IMR-90 (cell line): ENCODE results near the gene RBFOX2. TPM values are rescaled to one million over a fixed set of nuclear protein-coding genes. Genes with fewer than 3 reads are reported as not detected.

Experiments
- ATAC-seq: fragments of 200-7000 bp; cut with Tn5 transposase; 2 replicates; pipeline ENCODE4 v1.9.1; 2020; ENCODE audit warnings: low read depth, mild to moderate bottlenecking, moderate library complexity
- BruUV-seq: library from RNA; stranded (reverse); fragments of 400-500 nt; replicated peaks from 2 replicates; lab custom pipeline; 2021; lab: Mats Ljungman, UMichigan
- CTCF ChIA-PET: fragments of 300-600 bp; formaldehyde crosslinking; extraction: SDS; loops from one replicate; lab custom pipeline; 2021; ENCODE audit warnings: antibody characterized with exemption; lab: Yijun Ruan, JAX
- POLR2A ChIA-PET: fragments of 300-600 bp; sonication (Branson Sonifier 250); formaldehyde crosslinking; loops from one replicate; lab custom pipeline; 2022; ENCODE audit warnings: antibody characterized with exemption; ENCODE audit not compliant: unreplicated experiment; lab: Charles Lee
- DNase-seq: peaks from one replicate; pipeline ENCODE4 v3.0.0; 2013
- H2AFZ ChIP-seq: replicated peaks from 2 replicates; pipeline ENCODE3; 2013; ENCODE audit warnings: low read length, mild to moderate bottlenecking; ENCODE audit not compliant: poor library complexity
- H2AK5ac ChIP-seq: 2 replicates; pipeline ENCODE4 v1.6.1; 2013; ENCODE audit warnings: low read depth, low read length, inconsistent platforms
- H2AK9ac ChIP-seq: replicated peaks from 2 replicates; pipeline ENCODE3; 2013; ENCODE audit warnings: mild to moderate bottlenecking, low read depth, low read length, moderate library complexity; ENCODE audit not compliant: poor library complexity
- H2BK120ac ChIP-seq: 2 replicates; pipeline ENCODE4 v1.6.1; 2013; ENCODE audit warnings: low read depth, low read length, inconsistent platforms
- H2BK15ac ChIP-seq: 3 replicates; pipeline ENCODE4 v1.6.1; 2013; ENCODE audit warnings: low read depth, low read length, inconsistent platforms
- H2BK20ac ChIP-seq: 2 replicates; pipeline ENCODE4 v1.6.1; 2013; ENCODE audit warnings: low read depth, mild to moderate bottlenecking, inconsistent platforms, low read length, moderate library complexity
- H2BK5ac ChIP-seq: 2 replicates; pipeline ENCODE4 v1.6.1; 2013; ENCODE audit warnings: mild to moderate bottlenecking, low read depth, low read length, inconsistent platforms; ENCODE audit not compliant: poor library complexity, severe bottlenecking
- H3K14ac ChIP-seq: replicated peaks from 2 replicates; pipeline ENCODE4 v1.6.1; 2013; ENCODE audit warnings: low read depth, low read length, inconsistent platforms
- H3K18ac ChIP-seq: 2 replicates; pipeline ENCODE4 v1.6.1; 2013; ENCODE audit warnings: low read depth, low read length, control low read depth
- H3K23ac ChIP-seq: 2 replicates; pipeline ENCODE4 v1.6.1; 2013; ENCODE audit warnings: low read depth, low read length, inconsistent platforms
- H3K27ac ChIP-seq: 2 replicates; pipeline ENCODE4 v1.5.1; 2013; ENCODE audit warnings: mild to moderate bottlenecking, control low read depth, low read length; ENCODE audit not compliant: insufficient read depth
- H3K27me3 ChIP-seq: 2 replicates; pipeline ENCODE4 v1.6.1; 2013; ENCODE audit warnings: low read length; ENCODE audit not compliant: control insufficient read depth, insufficient read depth
- H3K36me3 ChIP-seq: 2 replicates; pipeline ENCODE4 v1.6.1; 2013; ENCODE audit warnings: low read length, mixed read lengths; ENCODE audit not compliant: control insufficient read depth, insufficient read depth
- H3K4ac ChIP-seq: 2 replicates; pipeline ENCODE4 v1.6.1; 2013; ENCODE audit warnings: low read depth, low read length, inconsistent platforms
- H3K4me1 ChIP-seq: 2 replicates; pipeline ENCODE4 v1.6.1; 2013; ENCODE audit warnings: low read length, mixed read lengths; ENCODE audit not compliant: control insufficient read depth, insufficient read depth
- H3K4me2 ChIP-seq: 2 replicates; pipeline ENCODE4 v1.6.1; 2013; ENCODE audit warnings: low read depth, mild to moderate bottlenecking, control low read depth, low read length, moderate library complexity
- H3K4me3 ChIP-seq: 2 replicates; pipeline ENCODE4 v1.5.1; 2013; ENCODE audit warnings: low read depth, mild to moderate bottlenecking, control low read depth, low read length, moderate library complexity; ENCODE audit not compliant: insufficient read depth
- H3K56ac ChIP-seq: 2 replicates; pipeline ENCODE4 v1.6.1; 2013; ENCODE audit warnings: low read length, inconsistent platforms; ENCODE audit not compliant: insufficient read depth; ENCODE audit errors: extremely low read depth
- H3K79me1 ChIP-seq, 2 experiments: 2 replicates each; pipeline ENCODE4 v1.6.1; 2013; ENCODE audit warnings: low read length in 2 of 2, inconsistent platforms in 1 of 2, low read depth in 1 of 2
- H3K9ac ChIP-seq: 2 replicates; pipeline ENCODE4 v1.6.1; 2013; ENCODE audit warnings: low read depth, low read length, control low read depth
- H3K9me1 ChIP-seq: 2 replicates; pipeline ENCODE4 v1.6.1; 2013; ENCODE audit warnings: low read length, inconsistent platforms; ENCODE audit not compliant: insufficient read depth
- H3K9me3 ChIP-seq: 2 replicates; pipeline ENCODE4 v1.6.1; 2013; ENCODE audit warnings: low read length; ENCODE audit not compliant: control insufficient read depth, insufficient read depth
- H4K20me1 ChIP-seq: 2 replicates; pipeline ENCODE4 v1.6.1; 2013; ENCODE audit warnings: low read length, inconsistent platforms; ENCODE audit not compliant: insufficient read depth
- H4K5ac ChIP-seq: 2 replicates; pipeline ENCODE4 v1.6.1; 2013; ENCODE audit warnings: mild to moderate bottlenecking, low read depth, low read length, control low read depth
- H4K8ac ChIP-seq, 2 experiments: 2 replicates each; pipeline ENCODE4 v1.6.1; 2013; ENCODE audit warnings: low read depth in 2 of 2, low read length in 2 of 2, control low read depth in 1 of 2, inconsistent platforms in 1 of 2
- H4K91ac ChIP-seq: 2 replicates; pipeline ENCODE4 v1.6.1; 2013; ENCODE audit warnings: low read depth, low read length, inconsistent platforms; ENCODE audit not compliant: insufficient read depth
- BHLHE40 ChIP-seq: fragments of 150-350 bp; IDR thresholded peaks from 2 replicates; pipeline ENCODE4 v1.6.1; 2016; ENCODE audit warnings: mild to moderate bottlenecking, low read depth, low read length
- CHD1 ChIP-seq: IDR thresholded peaks from 2 replicates; pipeline ENCODE4 v1.6.1; 2012; ENCODE audit warnings: low read depth, low read length, improper control_type of control experiment
- ELK1 ChIP-seq: fragments of 150-350 bp; IDR thresholded peaks from 2 replicates; pipeline ENCODE4 v1.6.1; 2016; ENCODE audit warnings: low read depth, mild to moderate bottlenecking, low read length, moderate library complexity, borderline replicate concordance
- FOS ChIP-seq: fragments of 150-350 bp; IDR thresholded peaks from 2 replicates; pipeline ENCODE4 v1.6.1; 2016; ENCODE audit warnings: low read depth, low read length
- MAFK ChIP-seq: IDR thresholded peaks from 2 replicates; pipeline ENCODE4 v1.6.1; 2012; ENCODE audit warnings: low read depth, low read length, improper control_type of control experiment
- MXI1 ChIP-seq: IDR thresholded peaks from 2 replicates; pipeline ENCODE4 v1.6.1; 2012; ENCODE audit warnings: low read depth, mild to moderate bottlenecking, low read length, moderate library complexity, borderline replicate concordance
- NFE2L2 ChIP-seq: fragments of 150-350 bp; IDR thresholded peaks from 2 replicates; pipeline ENCODE4 v1.6.1; 2016; ENCODE audit warnings: low read depth, mild to moderate bottlenecking, low read length
- RCOR1 ChIP-seq: IDR thresholded peaks from 2 replicates; pipeline ENCODE4 v1.6.1; 2012; ENCODE audit warnings: mild to moderate bottlenecking, low read length, improper control_type of control experiment; ENCODE audit not compliant: insufficient replicate concordance
- RFX5 ChIP-seq: IDR thresholded peaks from 2 replicates; pipeline ENCODE4 v1.8.0; 2012; ENCODE audit warnings: low read depth, mild to moderate bottlenecking, low read length, moderate library complexity
- USF2 ChIP-seq: fragments of 150-350 bp; IDR thresholded peaks from 2 replicates; pipeline ENCODE4 v1.6.1; 2017; ENCODE audit warnings: mild to moderate bottlenecking, antibody characterized with exemption, low read length, low read depth
- WGBS, 2 experiments: methylation state at CpG; one replicate each; pipeline versions ENCODE4 v1.1.5 to v1.1.7; 2013; ENCODE audit warnings: missing lambda C conversion rate in 2 of 2; ENCODE audit not compliant: insufficient read length in 1 of 2; ENCODE audit errors: extremely low coverage in 2 of 2; 5-methylcytosine and 5-hydroxymethylcytosine counted together
- dilution Hi-C: fragments of 300-500 bp; cut with HindIII; formaldehyde crosslinking; loops from one replicate; pipeline ENCODE4 v1.14.3; 2018; ENCODE audit warnings: low sequenced_read_pairs; ENCODE audit not compliant: unreplicated experiment
- in situ Hi-C: fragments of 300-500 bp; cut with MboI; formaldehyde crosslinking; loops from 3 replicates; pipeline ENCODE4 v1.14.3; 2019; ENCODE audit warnings: low sequenced_read_pairs, inconsistent platforms, mixed read lengths
- intact Hi-C: fragments of 100-400 bp; cut with micrococcal nuclease; formaldehyde crosslinking; loops from 2 replicates; pipeline ENCODE4 v1.10.0; 2022
- polyA plus RNA-seq, 3 experiments: library from polyadenylated mRNA; depleted of rRNA; stranded (reverse); fragments of >200 nt; gene quantifications; 2 replicates each; pipeline ENCODE4 v1.2.3, GENCODE V29; 2012; ENCODE audit warnings: low replicate concordance in 1 of 3
- total RNA-seq: library from RNA; depleted of rRNA; stranded (reverse); fragments of >200 nt; gene quantifications from 2 replicates; pipeline ENCODE4 v1.2.3, GENCODE V29; 2012

RBFOX2 gene
- total and polyA plus RNA-seq, 2 of the 4 experiments (the other 2 are of a cell fraction) = 146 to 178 TPM

- peaks cover 21 to 62% of the 10 kb centered on the region in 2 experiments for H3K79me1 ChIP-seq
- no peak overlapping the region for H4K91ac ChIP-seq
- no peak overlapping the region for H3K14ac ChIP-seq
- H2BK5ac ChIP-seq = no peak overlapping the region
- H2AK5ac ChIP-seq = no peak overlapping the region
- H2AK9ac ChIP-seq = no peak overlapping the region
- BruUV-seq = no TSS peak
- no peak overlapping the region for H3K4me2 ChIP-seq
- DNase-seq (no peak), ATAC-seq (no peak)
- TF ChIP-seq ELK1 (no peak), NFE2L2 (no peak), USF2 (no peak), MAFK (no peak), FOS (no peak), RCOR1 (no peak), RFX5 (no peak), BHLHE40 (no peak), MXI1 (no peak), CHD1 (no peak)
- no peak overlapping the region for H3K27ac ChIP-seq
- H2AFZ ChIP-seq = no peak overlapping the region
- peaks cover 5% of the 10 kb centered on the region; the same call in 1 of the 2 replicates for H3K4me1 ChIP-seq
- in situ Hi-C loops = no loop called here
- H3K27me3 ChIP-seq = no peaks in the 10 kb centered on the region
- H4K8ac ChIP-seq = no peak overlapping the region
- WGBS, 2 experiments = no CpG with 5 or more reads among the region's 4 CpGs
- H2BK120ac ChIP-seq = no peak overlapping the region
- no peak overlapping the region for H4K5ac ChIP-seq
- H3K9ac ChIP-seq = no peak overlapping the region
- H3K4me3 ChIP-seq = no peak overlapping the region
- H3K23ac ChIP-seq = no peak overlapping the region
- POLR2A ChIA-PET = no interaction called here
- no peak overlapping the region for H2BK15ac ChIP-seq
- peaks cover 8% of the 10 kb centered on the region; the same call in 1 of the 2 replicates for H3K36me3 ChIP-seq
- H3K56ac ChIP-seq = no peak overlapping the region
- no peak overlapping the region for H3K18ac ChIP-seq
- intact Hi-C loops = no loop called here
- H2BK20ac ChIP-seq = no peak overlapping the region
- H3K9me3 ChIP-seq = no peaks in the 10 kb centered on the region
- peaks cover 33% of the 10 kb centered on the region for H4K20me1 ChIP-seq
- dilution Hi-C loops = no loop called here
- H3K4ac ChIP-seq = no peak overlapping the region
- peaks cover 6% of the 10 kb centered on the region; the same call in 1 of the 2 replicates for H3K9me1 ChIP-seq
- CTCF ChIA-PET = interaction anchor here (1.6 kb wide), 1 partner anchor 273 kb away, joined by 4 read pairs; no protein-coding TSS in a partner anchor
These were observed 236.1 kb downstream of the RBFOX2 start for GRCh38 chr22:35792506-35792905.
